SW 1271 (cell line): ENCODE results near the gene PIWIL1.

Experiments
- DNase-seq, 2 experiments: peaks; one replicate each; lab custom pipeline; 2025; lab: John Stamatoyannopoulos, UW

Gene PIWIL1

GRCh38 chr12:130337488-130338303 is at the start of gene PIWIL1:
Gene PIWIL1, plus strand, starts transcription at chr12:130337887. Its CDS starts 4,705 bp downstream, at chr12:130342592.
- DNase-seq, result no peak

- DNase-seq, result no peak
Measured at GRCh38 chr12:130288206-130288605, 49.5 kb upstream of the PIWIL1 start.

- no peak for DNase-seq
Measured at GRCh38 chr12:130288691-130289090, 49.0 kb upstream of the PIWIL1 start.

GRCh38 chr12:130290114-130290513 is 47.6 kb upstream of the PIWIL1 start:
- no peak for DNase-seq

DNA sequence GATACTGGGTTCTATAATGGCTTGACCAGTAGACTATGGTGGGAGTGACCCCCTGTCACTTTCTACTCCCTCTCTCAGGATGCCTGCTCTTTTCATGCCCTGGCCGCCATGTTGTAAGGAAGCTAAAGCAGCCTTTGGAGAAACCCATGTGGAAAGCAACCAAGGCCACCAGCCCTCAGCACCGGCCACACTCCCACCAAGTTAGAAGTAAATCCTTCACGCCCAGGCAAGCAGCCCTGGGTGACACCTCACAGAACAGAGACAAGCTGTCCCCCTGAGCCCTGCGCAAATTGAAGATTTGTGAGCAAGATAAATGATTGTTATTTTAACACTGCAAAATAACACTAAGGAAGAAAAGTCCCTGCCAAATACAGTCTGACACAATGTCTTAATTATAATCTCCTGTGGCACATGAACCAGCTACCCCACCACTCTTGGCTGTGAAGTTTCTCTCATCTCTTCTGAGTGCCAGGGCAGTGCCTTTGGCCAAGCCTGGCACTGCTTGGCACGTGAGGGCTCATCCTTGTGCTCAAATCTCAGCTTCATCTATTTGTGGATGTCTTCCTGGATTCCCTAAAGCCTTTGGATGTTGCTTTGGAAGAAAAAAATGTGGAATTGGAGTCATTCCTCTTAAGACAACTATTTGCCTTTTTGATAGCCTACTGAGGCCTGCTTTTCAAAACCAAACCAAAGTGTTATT is 39.2 kb upstream of the PIWIL1 start:
- DNase-seq, result no peak

GRCh38 chr12:130299574-130299973 is 38.1 kb upstream of the PIWIL1 start:
- no peak for DNase-seq

DNA sequence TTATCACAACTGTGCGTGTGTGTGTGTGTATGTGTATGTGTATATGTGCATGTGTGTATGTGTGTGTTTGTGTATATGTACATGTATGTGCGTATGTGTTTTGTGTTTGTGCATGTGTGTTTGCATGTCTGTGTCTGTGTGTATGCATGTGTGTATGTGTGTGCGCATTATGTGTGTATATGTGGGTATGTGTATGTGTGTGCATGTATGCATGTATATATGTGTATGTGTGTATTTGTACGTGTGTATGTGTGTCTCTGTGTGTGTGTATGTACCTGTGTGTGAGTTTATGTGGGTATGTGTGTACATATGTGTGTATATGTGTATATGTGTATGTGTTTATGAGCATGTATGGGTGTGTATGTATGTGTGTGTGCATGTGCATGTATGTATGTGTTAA is 37.6 kb upstream of the PIWIL1 start:
- no peak for DNase-seq

DNA sequence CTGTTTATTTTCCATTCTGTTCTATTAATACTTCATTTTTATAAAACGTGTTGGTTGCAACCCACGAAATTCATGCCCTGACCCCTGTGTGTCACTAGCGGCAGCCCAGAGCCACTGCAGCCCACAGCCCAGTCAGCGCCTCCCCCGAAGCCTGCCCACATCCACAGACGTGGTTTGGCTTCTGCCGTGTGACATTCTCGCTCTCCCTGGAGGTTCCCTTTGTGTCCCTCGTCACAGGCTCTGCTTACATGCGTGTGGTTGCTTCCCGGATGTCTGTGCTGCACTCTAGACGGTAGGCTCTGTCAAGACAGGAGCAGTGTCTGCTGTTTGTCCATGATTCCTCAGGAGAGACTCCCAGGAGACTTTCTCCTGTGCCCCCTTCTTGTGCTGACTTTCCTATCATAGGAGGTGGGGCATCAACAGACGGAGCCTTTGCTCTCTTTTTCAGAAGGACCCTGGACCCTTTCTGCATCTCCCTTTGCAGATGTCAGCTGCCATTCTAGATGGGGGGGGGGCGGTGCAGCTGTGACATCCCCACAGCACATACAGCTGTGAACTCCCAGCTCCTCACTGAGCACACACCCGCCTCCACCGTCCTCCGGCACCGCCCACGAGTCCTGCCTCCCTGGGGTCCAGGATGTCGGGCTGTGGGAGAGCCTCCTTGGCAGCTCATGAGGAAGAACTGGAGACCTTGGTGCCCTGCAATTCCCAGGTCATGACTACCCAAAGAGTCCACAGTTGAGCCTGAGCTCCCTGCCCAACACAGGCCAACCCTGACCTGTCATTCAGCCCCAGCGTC is 36.8 kb upstream of the PIWIL1 start:
- no peak for DNase-seq

GRCh38 chr12:130301559-130301958 is 36.1 kb upstream of the PIWIL1 start:
- DNase-seq, result no peak

DNA sequence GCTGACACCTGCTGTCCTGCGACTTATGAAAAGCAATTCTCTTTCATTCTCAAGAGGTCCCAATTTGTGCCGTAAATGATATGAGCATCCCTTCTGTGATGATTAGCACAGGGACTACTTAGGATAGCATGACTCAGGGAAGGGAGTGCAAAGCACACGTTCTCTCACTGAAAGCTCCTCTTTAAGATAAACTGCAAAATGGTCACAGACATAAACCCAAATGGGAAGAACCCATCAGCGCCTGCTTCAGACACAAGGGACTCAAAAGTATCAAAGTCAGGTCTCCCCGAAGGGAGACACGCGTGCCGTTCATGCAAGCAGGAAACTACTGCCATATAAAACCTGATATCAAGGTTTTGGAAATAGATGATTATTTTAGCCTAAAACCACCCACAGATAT is 33.9 kb upstream of the PIWIL1 start:
- no peak for DNase-seq

DNA sequence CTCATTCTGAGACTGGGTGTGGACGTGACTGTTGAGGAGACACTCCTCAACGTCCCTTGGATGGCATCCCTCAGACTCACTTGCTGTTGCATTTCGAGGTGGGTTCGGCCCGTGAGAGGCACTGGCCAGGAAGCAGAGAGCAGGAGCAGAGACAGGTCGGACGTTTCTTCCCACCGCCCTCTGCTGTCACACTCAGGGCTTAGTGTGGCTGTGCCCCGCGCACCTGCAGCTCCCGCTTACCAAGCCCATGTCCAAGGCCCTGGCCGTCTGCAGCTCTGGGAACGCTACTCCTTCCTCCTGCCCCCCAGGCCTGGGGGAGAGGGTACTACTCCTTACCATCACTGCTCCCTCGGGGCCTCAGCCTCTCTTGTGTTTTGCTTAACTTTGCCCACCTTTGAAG is 29.8 kb upstream of the PIWIL1 start:
- no peak for DNase-seq

DNA sequence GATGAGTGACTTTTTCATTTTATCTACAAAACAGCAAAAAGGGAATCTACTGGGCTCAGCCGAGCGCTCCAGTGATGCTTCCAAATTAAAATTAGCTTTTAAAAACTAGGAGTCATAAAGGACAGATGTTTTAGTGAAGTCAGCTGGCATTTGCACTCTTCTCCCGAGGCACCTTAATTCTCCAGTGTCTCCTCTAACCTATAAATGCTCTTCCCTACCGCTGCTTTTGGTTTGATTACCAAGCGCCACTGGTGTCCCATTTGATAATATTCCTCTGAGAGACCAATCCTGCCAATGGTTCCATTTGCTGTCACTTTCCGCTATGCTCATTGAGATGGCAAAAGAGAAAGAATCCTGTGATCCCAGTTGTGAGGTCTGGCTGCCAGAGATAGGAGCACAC is 29.3 kb upstream of the PIWIL1 start:
- DNase-seq, result no peak

DNA sequence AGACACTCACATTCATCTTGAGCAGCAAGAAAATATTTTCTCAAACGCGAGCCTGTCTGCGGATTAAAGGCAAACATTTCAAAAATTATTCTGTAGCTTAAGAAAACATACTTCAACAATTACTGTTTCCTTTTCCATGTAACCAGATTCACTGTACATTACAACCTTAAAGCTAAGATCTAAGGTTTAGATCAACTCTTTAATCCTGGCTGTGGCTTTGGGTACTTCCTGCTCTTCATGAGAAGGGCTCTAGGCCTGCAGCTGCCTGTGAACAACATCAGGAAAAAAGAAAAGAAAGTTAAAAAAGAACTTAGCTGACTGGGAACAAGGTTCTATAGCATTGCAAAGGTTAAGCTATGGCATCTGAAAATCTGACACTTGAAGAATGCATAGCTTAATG is 21.4 kb upstream of the PIWIL1 start:
- DNase-seq, result no peak

DNA sequence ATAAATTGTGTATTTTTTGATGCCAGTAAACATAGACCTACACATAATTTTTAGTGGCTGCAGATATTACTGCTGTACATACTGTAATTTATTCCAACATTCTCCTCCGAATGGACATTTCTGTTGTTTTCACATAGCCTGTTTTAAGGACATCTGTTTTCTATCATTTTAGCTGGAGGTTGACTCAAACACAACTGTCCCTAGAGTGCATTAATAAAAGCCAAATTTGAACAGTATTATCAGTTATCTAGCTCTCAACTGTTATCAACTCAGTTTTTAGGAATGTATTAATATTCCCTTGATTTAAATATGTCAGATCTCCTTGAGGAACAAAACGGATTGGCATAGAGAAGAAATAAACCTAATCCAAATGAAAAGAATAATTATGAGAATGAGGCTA is 17.2 kb upstream of the PIWIL1 start:
- DNase-seq, result no peak

DNA sequence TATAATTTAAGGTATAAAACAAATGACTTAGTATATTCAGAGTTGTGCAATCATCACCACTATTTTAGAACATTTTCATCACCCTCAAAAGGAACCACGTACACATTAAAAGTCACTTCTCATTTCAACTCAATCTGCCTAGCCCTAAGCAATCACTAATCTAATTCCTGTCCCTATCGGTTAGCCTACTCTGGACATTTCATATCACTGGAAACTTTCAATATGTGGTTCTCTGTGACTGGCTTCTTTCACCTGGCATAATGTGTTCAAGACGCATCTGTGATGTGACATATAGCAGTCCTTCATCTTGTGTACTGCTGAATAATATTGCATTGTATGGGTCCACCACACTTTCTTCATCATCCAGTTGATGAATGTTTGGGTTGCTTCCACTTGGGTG is 15.4 kb upstream of the PIWIL1 start:
- no peak for DNase-seq

GRCh38 chr12:130330685-130331084 is 7.0 kb upstream of the PIWIL1 start:
- DNase-seq, result no peak

DNA sequence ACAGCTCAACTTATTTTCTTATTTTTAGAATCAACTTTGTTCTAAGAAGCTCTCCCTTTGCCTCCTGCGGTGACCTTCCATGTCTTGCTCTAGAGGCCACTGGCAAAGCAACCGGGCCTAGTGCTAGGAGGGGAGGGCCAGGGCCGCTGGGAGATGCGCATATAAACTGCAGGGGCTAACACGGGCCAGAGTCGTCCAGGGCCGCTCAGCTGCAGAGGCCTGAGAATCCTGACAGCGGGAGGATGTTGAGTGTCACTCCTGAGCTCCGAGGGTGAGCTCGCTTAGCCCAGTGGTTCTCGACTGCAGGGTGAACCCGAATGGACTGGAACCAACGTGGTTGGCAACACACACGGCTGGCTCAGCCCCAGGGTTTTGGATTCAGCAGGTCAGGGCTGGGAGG is 6.5 kb upstream of the PIWIL1 start:
- DNase-seq, result no peak

DNA sequence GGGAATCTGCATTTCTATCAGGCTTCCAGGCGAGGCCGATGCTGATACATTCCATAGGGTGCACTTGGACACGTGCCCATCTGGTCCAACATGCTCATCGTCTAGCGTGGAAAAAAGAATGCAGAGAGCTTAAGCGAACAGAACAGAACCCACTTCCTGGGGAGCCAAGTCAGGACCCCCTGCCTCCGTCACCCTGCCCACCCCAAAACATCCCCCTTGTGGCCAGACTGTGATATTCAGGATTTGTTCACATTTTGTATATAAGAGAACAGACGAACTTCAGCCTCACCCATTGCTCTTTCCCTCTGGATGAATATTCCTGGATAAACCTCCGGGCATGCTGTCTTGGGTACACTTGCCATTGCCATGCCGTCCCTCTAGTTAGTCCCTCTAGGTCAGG is 4.3 kb upstream of the PIWIL1 start:
- no peak for DNase-seq

- no peak for DNase-seq
Measured at GRCh38 chr12:130334399-130334798, 3.3 kb upstream of the PIWIL1 start.

DNA sequence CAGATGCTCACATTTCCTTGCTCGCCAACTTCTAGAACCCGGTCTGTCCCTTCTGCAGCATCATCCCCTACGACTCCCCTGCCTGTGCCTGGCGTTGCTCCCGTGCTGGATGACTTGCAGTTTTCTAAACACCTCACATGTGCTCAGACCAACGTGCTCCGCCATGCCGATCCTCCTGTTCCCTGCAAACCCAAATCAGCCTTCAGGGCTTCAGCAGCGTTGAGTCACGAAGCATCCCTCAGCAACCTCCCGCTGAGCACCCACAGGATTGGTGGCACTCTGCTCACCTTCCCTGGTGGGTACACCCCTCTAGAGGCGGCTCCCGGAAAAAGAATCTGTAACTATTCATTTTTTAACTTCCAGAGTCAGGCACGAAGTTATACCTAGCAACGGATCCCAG is 2.8 kb upstream of the PIWIL1 start:
- no peak for DNase-seq

GRCh38 chr12:130335517-130336392 is 1.9 kb upstream of the PIWIL1 start:
- DNase-seq, result peak; percentile 16 to 74
